ENCODE results near the gene VEZT. TPM values are rescaled to one million over a fixed set of nuclear protein-coding genes. Genes with fewer than 3 reads are reported as not detected.
"Not testable (repeated sequence)": the region's sequence is repeated elsewhere in the genome, so short reads cannot be mapped to it uniquely, and the experiment has no call there.

The VEZT gene
- total RNA-seq, 1 donor from 2014 or later, result 89.9 TPM

- Mint-ChIP-seq H3K9me3 (ENCODE audit: unreplicated experiment) (no peaks in the 10 kb centered on the region), H3K4me3 (ENCODE audit: unreplicated experiment) (no peak overlapping the region), H3K27ac (ENCODE audit: unreplicated experiment) (no peak overlapping the region), H3K36me3 (ENCODE audit: low read depth, unreplicated experiment) (no peaks in the 10 kb centered on the region), H3K4me1 (ENCODE audit: unreplicated experiment) (peaks cover 21% of the 10 kb centered on the region), H3K27me3 (ENCODE audit: unreplicated experiment) (peaks cover 2% of the 10 kb centered on the region)
- TF ChIP-seq CTCF (IDR thresholded peaks at IDR 0.05; ENCODE audit: unreplicated experiment), result no peak
- no peak for DNase-seq (ENCODE audit: low spot score)
Observed at GRCh38 chr12:95318071-95318545, 100.5 kb downstream of the VEZT start.

DNA sequence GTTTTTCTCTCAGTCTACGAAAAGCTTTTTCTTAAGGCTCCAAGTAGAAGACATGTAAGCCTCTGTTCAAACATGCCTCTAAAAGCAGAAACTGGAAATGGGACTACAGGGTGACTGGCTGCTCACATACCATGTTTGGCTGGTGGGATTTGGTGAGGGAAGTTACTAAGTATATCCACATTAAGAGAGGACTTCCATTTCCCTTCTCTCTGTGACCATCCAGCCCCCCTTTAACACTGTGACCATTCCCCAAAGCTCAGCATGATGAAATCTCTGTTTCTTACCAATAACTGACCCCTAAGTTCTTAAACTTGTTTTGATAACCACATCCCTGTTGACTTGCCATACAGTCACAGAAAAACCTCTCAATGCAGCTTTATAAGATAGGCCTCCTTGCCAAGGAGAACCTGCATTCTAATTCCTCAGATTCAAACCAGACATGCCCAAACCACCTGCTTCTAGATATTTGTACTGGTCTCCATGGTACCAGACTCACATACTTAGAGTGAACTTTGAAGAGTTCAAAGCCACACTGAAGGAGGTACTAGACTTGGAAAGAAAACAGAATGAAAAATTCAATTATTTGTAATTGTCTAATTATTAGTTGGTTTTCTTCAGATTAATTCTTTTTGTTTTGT lies 102.2 kb downstream of the VEZT start:
- no peak for TF ChIP-seq CTCF (IDR thresholded peaks at IDR 0.05; ENCODE audit: unreplicated experiment)
- peaks cover 21% of the 10 kb centered on the region for H3K4me1 Mint-ChIP-seq (ENCODE audit: unreplicated experiment)
- H3K36me3 Mint-ChIP-seq (ENCODE audit: low read depth, unreplicated experiment), result no peaks in the 10 kb centered on the region
- H3K4me3 Mint-ChIP-seq (ENCODE audit: unreplicated experiment), result no peak overlapping the region
- no peak overlapping the region for H3K27ac Mint-ChIP-seq (ENCODE audit: unreplicated experiment)
- DNase-seq (ENCODE audit: low spot score), result no peak
- peaks cover 2% of the 10 kb centered on the region for H3K27me3 Mint-ChIP-seq (ENCODE audit: unreplicated experiment)
- no peaks in the 10 kb centered on the region for H3K9me3 Mint-ChIP-seq (ENCODE audit: unreplicated experiment)

DNA sequence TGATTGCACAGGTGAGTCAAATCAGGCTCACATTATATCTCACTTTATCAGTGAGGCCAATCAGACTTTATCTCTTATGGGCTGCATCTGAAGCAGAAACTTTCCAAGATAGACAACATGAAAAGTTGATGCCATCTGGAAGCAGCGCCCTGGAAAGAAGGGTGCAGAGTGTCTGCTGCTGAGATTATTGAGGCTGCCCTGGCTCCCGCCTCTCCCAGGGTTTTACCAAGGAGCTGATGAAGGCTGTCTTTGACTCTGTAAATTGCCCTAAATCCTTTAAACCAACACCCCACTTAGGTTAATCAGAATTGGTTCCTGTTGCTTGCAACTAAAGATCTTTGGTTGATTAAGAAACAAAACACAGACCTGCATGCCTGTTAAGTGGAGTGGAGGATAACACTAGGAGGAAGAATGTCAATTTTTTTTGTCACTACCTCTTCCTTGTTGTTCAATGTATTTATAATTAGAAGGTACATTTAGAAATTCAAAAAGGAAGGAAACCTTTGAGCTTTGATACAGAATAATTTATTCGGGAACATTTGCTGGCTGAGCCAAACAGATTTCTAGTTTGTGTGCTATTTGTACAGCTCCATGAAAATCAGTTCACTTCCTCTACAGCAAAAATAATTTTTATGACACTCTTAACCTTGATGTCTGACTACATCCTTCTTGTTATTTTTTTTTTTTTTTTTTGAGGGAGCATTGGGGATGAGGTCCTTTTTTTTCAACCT lies 104.1 kb downstream of the VEZT start:
- Mint-ChIP-seq H3K27me3 (ENCODE audit: unreplicated experiment) (peaks cover 2% of the 10 kb centered on the region), H3K36me3 (ENCODE audit: low read depth, unreplicated experiment) (no peaks in the 10 kb centered on the region), H3K4me3 (ENCODE audit: unreplicated experiment) (no peak overlapping the region), H3K4me1 (ENCODE audit: unreplicated experiment) (peaks cover 15% of the 10 kb centered on the region), H3K9me3 (ENCODE audit: unreplicated experiment) (no peaks in the 10 kb centered on the region), H3K27ac (ENCODE audit: unreplicated experiment) (no peak overlapping the region)
- TF ChIP-seq CTCF (IDR thresholded peaks at IDR 0.05; ENCODE audit: unreplicated experiment), result no peak
- no peak for DNase-seq (ENCODE audit: low spot score)

GRCh38 chr12:95322326-95322725 lies 104.7 kb downstream of the VEZT start:
- H3K4me1 Mint-ChIP-seq (ENCODE audit: unreplicated experiment), result peaks cover 13% of the 10 kb centered on the region
- H3K9me3 Mint-ChIP-seq (ENCODE audit: unreplicated experiment), result no peaks in the 10 kb centered on the region
- no peak for DNase-seq (ENCODE audit: low spot score)
- H3K4me3 Mint-ChIP-seq (ENCODE audit: unreplicated experiment), result no peak overlapping the region
- no peaks in the 10 kb centered on the region for H3K36me3 Mint-ChIP-seq (ENCODE audit: low read depth, unreplicated experiment)
- TF ChIP-seq CTCF (IDR thresholded peaks at IDR 0.05; ENCODE audit: unreplicated experiment), result no peak
- no peak overlapping the region for H3K27ac Mint-ChIP-seq (ENCODE audit: unreplicated experiment)
- H3K27me3 Mint-ChIP-seq (ENCODE audit: unreplicated experiment), result peaks cover 2% of the 10 kb centered on the region

DNA sequence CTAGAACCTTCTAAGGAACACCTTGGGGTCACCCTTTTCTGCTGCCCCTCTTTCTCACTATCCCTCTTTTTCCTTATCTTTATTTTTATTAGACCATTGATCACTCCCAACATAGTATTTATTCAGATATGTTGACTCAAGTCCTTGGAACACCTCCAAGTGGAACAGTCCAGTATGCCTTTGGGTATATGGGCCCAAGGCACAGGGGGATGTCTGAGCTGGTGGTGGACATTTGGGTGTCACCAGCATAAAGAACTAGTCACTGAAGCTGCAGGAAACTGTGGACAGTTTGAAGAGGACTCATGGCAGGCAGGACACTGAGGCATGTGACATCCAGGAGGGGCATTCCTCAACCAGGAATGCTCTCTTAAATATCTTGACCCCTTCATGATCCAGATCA lies 105.6 kb downstream of the VEZT start:
- no peak overlapping the region for H3K4me3 Mint-ChIP-seq (ENCODE audit: unreplicated experiment)
- peaks cover 10% of the 10 kb centered on the region for H3K4me1 Mint-ChIP-seq (ENCODE audit: unreplicated experiment)
- H3K9me3 Mint-ChIP-seq (ENCODE audit: unreplicated experiment), result no peaks in the 10 kb centered on the region
- H3K27me3 Mint-ChIP-seq (ENCODE audit: unreplicated experiment), result peaks cover 2% of the 10 kb centered on the region
- DNase-seq (ENCODE audit: low spot score), result no peak
- TF ChIP-seq CTCF (IDR thresholded peaks at IDR 0.05; ENCODE audit: unreplicated experiment), result no peak
- H3K36me3 Mint-ChIP-seq (ENCODE audit: low read depth, unreplicated experiment), result no peaks in the 10 kb centered on the region
- H3K27ac Mint-ChIP-seq (ENCODE audit: unreplicated experiment), result no peak overlapping the region

DNA sequence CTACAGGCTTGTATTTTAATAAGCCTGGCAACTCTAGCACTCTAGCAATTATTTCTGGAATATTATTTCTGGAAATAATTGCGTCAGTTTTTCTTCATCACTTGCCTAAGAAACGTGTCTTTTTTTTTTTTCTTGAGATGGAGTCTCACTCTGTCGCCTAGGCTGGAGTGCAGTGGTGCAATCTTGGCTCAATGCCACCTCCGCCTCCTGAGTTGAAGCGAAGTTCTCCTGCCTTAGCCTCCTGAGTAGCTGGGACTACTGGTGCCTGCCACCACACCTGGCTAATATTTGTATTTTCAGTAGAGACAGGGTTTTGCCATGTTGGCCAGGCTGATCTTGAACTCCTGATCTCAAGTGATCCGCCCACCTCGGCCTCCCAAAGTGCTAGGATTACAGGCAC lies 106.6 kb downstream of the VEZT start:
- H3K27ac Mint-ChIP-seq (ENCODE audit: unreplicated experiment); H3K4me1 Mint-ChIP-seq (ENCODE audit: unreplicated experiment); H3K4me3 Mint-ChIP-seq (ENCODE audit: unreplicated experiment); H3K9me3 Mint-ChIP-seq (ENCODE audit: unreplicated experiment); DNase-seq (ENCODE audit: low spot score); H3K36me3 Mint-ChIP-seq (ENCODE audit: low read depth, unreplicated experiment); H3K27me3 Mint-ChIP-seq (ENCODE audit: unreplicated experiment): not testable (repeated sequence)

All from endothelial cell (in vitro differentiated cells).